HepG2 (cell line): ENCODE data around the gene MRPS14. TPM values are rescaled to one million over a fixed set of nuclear protein-coding genes. Genes with fewer than 3 reads are reported as not detected.
A peak's percentile ranks its signal among the peaks of the same experiment; 100 is the strongest.

Experiments used
- CENPX ChIP-seq: sonication (generic); formaldehyde crosslinking; IDR thresholded peaks from 2 replicates; pipeline ENCODE4 v1.9.0; 2021; ENCODE audit warnings: mild to moderate bottlenecking, missing genetic modification reagents, moderate library complexity
- DMTF1 ChIP-seq: sonication (generic); formaldehyde crosslinking; IDR thresholded peaks from 2 replicates; pipeline ENCODE4 v1.4.0; 2020; ENCODE audit warnings: mild to moderate bottlenecking, missing genetic modification reagents
- E2F1 ChIP-seq: sonication (generic); formaldehyde crosslinking; IDR thresholded peaks from 2 replicates; pipeline ENCODE4 v1.5.0; 2020; ENCODE audit warnings: missing genetic modification reagents
- HNRNPH1 ChIP-seq: fragments of 200-400 bp; formaldehyde crosslinking; optimal IDR thresholded peaks from 2 replicates; pipeline ENCODE3; 2017; ENCODE audit warnings: mild to moderate bottlenecking, low read depth, low read length
- MEF2D ChIP-seq: sonication (generic); formaldehyde crosslinking; IDR thresholded peaks from 2 replicates; pipeline ENCODE4 v1.5.1; 2020; ENCODE audit warnings: mild to moderate bottlenecking, missing genetic modification reagents
- NKX3-1 ChIP-seq: sonication (generic); formaldehyde crosslinking; IDR thresholded peaks from 2 replicates; pipeline ENCODE4 v1.5.0; 2020; ENCODE audit warnings: missing genetic modification reagents
- PITX1 ChIP-seq: sonication (generic); formaldehyde crosslinking; IDR thresholded peaks from 2 replicates; pipeline ENCODE4 v1.5.1; 2020; ENCODE audit warnings: mild to moderate bottlenecking, missing genetic modification reagents
- SP4 ChIP-seq: sonication (generic); formaldehyde crosslinking; IDR thresholded peaks from 2 replicates; pipeline ENCODE4 v1.8.1; 2023; ENCODE audit warnings: mild to moderate bottlenecking, missing genetic modification reagents
- THAP9 ChIP-seq: sonication (generic); formaldehyde crosslinking; IDR thresholded peaks from 2 replicates; pipeline ENCODE4; 2020; ENCODE audit warnings: missing genetic modification reagents, mild to moderate bottlenecking, borderline replicate concordance
- ZNF142 ChIP-seq: sonication (generic); formaldehyde crosslinking; IDR thresholded peaks from 2 replicates; pipeline ENCODE4 v1.4.0; 2020; ENCODE audit warnings: missing genetic modification reagents
- ZNF253 ChIP-seq: sonication (generic); formaldehyde crosslinking; IDR thresholded peaks from 2 replicates; pipeline ENCODE4 v1.8.0; 2022; ENCODE audit warnings: mild to moderate bottlenecking, missing genetic modification reagents, borderline replicate concordance
- ZNF331 ChIP-seq: sonication (generic); formaldehyde crosslinking; IDR thresholded peaks from 2 replicates; pipeline ENCODE4 v1.4.0; 2020; ENCODE audit warnings: missing genetic modification reagents
- ZNF33B ChIP-seq: sonication (generic); formaldehyde crosslinking; IDR thresholded peaks from 2 replicates; pipeline ENCODE4 v1.5.1; 2020; ENCODE audit warnings: mild to moderate bottlenecking, missing genetic modification reagents
- ZNF558 ChIP-seq: sonication (generic); formaldehyde crosslinking; IDR thresholded peaks from 2 replicates; pipeline ENCODE4 v1.9.0; 2022; ENCODE audit warnings: mild to moderate bottlenecking, missing genetic modification reagents, borderline replicate concordance
- ZNF616 ChIP-seq: sonication (generic); formaldehyde crosslinking; IDR thresholded peaks from 2 replicates; pipeline ENCODE4 v1.5.0; 2020; ENCODE audit warnings: low read depth, mild to moderate bottlenecking, missing genetic modification reagents
- ZNF703 ChIP-seq: sonication (generic); formaldehyde crosslinking; IDR thresholded peaks from 2 replicates; pipeline ENCODE4 v1.5.1; 2020; ENCODE audit warnings: missing genetic modification reagents, mild to moderate bottlenecking, moderate library complexity, borderline replicate concordance
- polyA plus RNA-seq, 8 experiments: library from polyadenylated mRNA; depleted of rRNA in 3 of 8; stranded (reverse) in 7 of 8; unstranded in 1 of 8; fragments of >200 nt; fragmentation: Illumina TruSeq in 4 of 8; extraction: Trizol in 4 of 8; gene quantifications; 2 replicates each; pipeline versions ENCODE4 v1.2.1 to v1.2.3, GENCODE V29; 2011 to 2016; ENCODE audit warnings: low read depth in 4 of 8, missing spikeins in 1 of 8, mixed read lengths in 1 of 8; ENCODE audit not compliant: insufficient read depth in 1 of 8
- total RNA-seq, 5 experiments: library from RNA; depleted of rRNA; stranded (reverse); fragments of >200 nt; fragmentation: Illumina TruSeq; extraction: Trizol; gene quantifications; 2 replicates each; pipeline ENCODE4 v1.2.3, GENCODE V29; 2016; ENCODE audit warnings: low read depth in 1 of 5

The MRPS14 gene
- total and polyA plus RNA-seq, 2 of the 13 experiments (the other 11 are each of a cell fraction or from before 2014, with no cell fraction given): 36.6 to 43.2 TPM

GRCh38 chr1:174999936-175000696 lies 23.1 kb downstream of the MRPS14 start, which contains the start of gene CACYBP (continued):
- TF ChIP-seq ZNF253 (CRISPR knock-in tag) (0 out of 2 replicates have a peak, but pooled peaks have one; percentile 33), CENPX (CRISPR knock-in tag) (no peak), E2F1 (peak; percentile 85), NKX3-1 (peak; percentile 73), ZNF616 (CRISPR knock-in tag) (peak; percentile 90), PITX1 (peak; percentile 13; the same call in 1 of the 2 replicates), ZNF703 (CRISPR knock-in tag) (no peak), MEF2D (CRISPR knock-in tag) (0 out of 2 replicates have a peak, but pooled peaks have one; percentile 9), ZNF331 (0 out of 2 replicates have a peak, but pooled peaks have one; percentile 13), DMTF1 (CRISPR knock-in tag) (peak; percentile 93), ZNF33B (CRISPR knock-in tag) (peak; percentile 85; the same call in 1 of the 2 replicates), SP4 (CRISPR knock-in tag) (peak; percentile 78), THAP9 (CRISPR knock-in tag) (peak; percentile 10; the same call in 1 of the 2 replicates), ZNF142 (peak; percentile 89), HNRNPH1 (no peak), ZNF558 (peak; percentile 83; the same call in 1 of the 2 replicates)
